ENCODE data around the gene SEC22C. TPM values are rescaled to one million over a fixed set of nuclear protein-coding genes. Genes with fewer than 3 reads are reported as not detected.
"Not testable (repeated sequence)": the region's sequence is repeated elsewhere in the genome, so short reads cannot be mapped to it uniquely, and the experiment has no call there.

The SEC22C gene
- total RNA-seq, 1 donor from 2014 or later, result 66.1 TPM

- peak; percentile 21 for DNase-seq (ENCODE audit: low read depth)
Observed at GRCh38 chr3:42581400-42581708, 413 bp downstream of the SEC22C start.

- DNase-seq (ENCODE audit: low read depth), result not testable (repeated sequence)
Observed at GRCh38 chr3:42579346-42579745, 2.4 kb downstream of the SEC22C start.

- no peak for DNase-seq (ENCODE audit: low read depth)
Observed at GRCh38 chr3:42578054-42578453, 3.7 kb downstream of the SEC22C start.

DNA sequence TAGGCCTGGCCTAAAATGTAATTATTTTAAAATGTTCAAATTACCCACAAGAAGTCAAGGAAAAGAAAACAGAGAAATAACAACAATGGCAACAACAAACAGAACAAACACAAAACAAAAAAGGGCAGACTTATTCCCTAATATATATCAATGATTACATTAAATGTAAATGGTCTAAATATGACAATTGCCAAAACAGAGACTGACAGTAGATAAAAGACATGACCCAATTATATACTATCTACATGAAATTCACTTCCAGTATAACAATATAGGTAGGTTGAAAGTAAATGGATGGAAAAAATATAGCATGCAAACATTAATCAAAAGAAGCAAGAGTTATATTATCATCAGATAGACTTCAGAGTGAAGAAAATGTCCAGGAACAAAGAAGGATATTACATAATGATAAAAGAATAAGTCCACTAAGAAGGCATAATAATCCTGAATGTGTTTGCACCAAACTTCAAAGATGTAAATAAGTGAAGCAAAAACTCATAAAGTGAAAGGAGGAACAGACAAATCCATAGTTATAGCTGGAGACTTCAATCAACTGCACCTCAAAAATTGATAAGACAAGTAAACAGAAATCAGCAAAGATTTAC lies 6.5 kb downstream of the SEC22C start:
- DNase-seq (ENCODE audit: low read depth), result no peak

- DNase-seq (ENCODE audit: low read depth), result peak; percentile 35
Observed at GRCh38 chr3:42572278-42572677, 9.5 kb downstream of the SEC22C start.

DNA sequence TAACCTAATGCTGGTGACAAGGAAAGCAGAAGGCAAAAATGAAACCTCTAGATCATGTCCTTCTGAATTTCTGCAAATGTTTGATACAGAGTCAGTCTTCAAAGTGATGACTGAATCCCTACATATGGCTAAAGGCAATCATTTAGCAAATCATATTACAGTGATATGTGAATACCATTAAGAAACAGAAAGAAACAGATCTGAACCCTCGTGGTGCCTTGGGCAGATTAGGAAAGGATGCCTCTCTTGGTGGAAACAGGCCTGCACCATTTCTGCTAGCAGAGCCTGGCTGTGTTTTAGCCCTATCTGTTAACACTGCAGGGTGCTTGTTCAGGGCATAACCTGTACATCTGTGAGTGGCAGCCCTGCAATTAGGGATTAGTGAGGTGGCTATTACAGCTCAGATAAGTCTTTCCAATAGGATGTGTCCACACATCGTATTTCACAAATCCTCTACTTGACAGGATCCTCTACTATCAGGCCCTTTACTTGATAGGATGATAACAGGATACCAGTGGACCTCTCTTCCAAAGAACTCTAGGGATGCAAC lies 12.1 kb downstream of the SEC22C start:
- DNase-seq (ENCODE audit: low read depth), result no peak

DNA sequence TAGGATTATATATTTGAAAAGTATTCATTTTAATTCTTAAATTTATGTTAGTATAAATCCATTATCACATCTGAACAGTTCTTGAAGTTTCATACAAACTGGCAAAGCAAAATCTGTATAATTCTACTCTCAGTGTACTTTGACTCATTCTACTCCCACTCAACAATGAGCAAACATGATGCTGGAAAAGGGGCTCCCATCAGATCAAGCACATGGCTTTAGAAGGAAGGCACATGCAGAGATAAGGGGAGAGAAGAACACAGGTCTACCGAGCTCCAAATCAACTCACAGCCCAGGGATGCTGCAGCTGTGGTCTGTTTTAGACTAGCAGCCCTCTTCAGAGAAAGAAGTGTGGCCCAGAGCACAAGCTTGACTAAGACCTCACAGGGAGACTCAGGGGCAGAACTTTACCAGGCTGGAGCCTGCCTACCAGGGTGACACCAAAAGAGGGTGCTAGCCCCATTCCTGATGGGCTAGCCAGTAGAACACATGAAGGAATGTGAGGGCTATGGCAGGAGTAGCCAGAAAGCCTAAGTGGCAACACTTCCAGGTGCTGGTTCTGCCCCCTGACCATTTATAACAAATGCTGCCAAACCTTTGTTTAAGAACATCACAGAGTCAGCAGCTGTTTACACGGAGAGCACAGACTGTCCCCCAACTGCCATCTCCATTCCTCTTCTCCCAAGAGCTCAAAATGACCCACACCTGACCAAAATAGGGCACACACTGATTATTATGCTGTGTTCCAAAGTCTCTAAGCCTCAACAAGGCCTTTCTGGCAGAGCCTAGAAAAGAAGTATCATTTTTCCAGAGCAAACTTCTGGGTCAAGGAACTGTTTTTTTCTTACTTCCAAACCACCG lies 19.5 kb downstream of the SEC22C start:
- DNase-seq (ENCODE audit: low read depth), result no peak

DNA sequence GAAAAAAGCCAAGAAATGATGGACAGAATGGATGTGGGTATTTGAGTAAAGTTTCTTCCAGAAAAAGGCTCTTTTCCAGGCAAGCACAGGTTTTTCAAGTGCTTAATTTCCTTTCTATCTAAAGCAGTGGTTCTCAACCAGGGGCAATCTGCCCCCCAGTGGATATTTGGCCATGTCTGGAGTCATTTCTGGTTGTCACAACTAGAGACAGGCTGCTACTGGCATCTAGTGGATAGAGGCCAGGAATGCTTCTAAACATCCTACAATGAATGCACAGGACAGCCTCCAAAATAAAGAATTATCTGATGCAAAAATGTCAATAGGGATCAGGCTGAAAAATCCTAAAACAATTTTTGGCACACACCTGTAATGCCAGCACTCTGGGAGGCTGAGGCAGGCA lies 23.9 kb downstream of the SEC22C start:
- no peak for DNase-seq (ENCODE audit: low read depth)

DNA sequence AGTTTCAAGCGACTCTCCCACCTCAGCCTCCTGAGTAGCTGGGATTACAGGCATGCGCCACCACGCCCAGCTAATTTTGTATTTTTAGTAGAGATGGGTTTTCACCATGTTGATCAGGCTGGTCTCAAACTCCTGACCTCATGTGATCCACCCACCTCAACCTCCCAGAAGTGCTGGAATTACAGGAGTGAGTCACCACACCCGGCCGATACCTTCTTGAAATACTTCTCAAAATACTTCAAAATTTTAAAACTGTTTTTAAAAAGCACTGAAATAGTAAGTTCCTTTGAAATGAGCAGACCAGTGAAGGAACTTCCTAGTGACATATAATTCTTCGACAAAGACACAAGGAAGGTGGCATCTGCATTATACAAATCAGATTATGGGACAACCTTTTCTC lies 24.9 kb downstream of the SEC22C start:
- not testable (repeated sequence) for DNase-seq (ENCODE audit: low read depth)

- peak; percentile 5 for DNase-seq (ENCODE audit: low read depth)
Observed at GRCh38 chr3:42556089-42556632, 25.6 kb downstream of the SEC22C start.

- DNase-seq (ENCODE audit: low read depth), result no peak
Observed at GRCh38 chr3:42552830-42553229, 28.9 kb downstream of the SEC22C start.

GRCh38 chr3:42550250-42550649 lies 31.5 kb downstream of the SEC22C start:
- no peak for DNase-seq (ENCODE audit: low read depth)

DNA sequence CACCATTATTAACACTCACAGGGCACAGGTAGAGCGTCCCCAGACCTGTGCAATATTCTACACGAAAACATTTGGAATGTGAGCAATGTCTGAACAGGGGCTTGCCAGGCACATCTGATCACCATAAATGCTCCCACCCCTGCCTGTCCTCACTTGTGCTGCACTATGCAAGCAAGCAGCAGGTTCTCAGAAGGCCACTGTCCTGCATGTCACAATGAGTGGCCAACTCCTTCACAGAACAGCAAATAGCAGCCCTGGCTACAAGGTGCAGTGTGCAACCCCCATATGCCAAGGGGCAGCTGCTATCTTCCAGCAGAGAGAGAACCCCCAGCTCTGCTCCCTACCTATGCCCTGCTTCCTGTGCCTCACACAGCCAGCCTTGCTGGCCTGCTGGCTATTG lies 32.6 kb downstream of the SEC22C start:
- DNase-seq (ENCODE audit: low read depth), result no peak

GRCh38 chr3:42547401-42547945 lies 34.3 kb downstream of the SEC22C start:
- DNase-seq (ENCODE audit: low read depth), result peak; percentile 18

- DNase-seq (ENCODE audit: low read depth), result no peak
Observed at GRCh38 chr3:42546691-42547213, 35.0 kb downstream of the SEC22C start.

DNA sequence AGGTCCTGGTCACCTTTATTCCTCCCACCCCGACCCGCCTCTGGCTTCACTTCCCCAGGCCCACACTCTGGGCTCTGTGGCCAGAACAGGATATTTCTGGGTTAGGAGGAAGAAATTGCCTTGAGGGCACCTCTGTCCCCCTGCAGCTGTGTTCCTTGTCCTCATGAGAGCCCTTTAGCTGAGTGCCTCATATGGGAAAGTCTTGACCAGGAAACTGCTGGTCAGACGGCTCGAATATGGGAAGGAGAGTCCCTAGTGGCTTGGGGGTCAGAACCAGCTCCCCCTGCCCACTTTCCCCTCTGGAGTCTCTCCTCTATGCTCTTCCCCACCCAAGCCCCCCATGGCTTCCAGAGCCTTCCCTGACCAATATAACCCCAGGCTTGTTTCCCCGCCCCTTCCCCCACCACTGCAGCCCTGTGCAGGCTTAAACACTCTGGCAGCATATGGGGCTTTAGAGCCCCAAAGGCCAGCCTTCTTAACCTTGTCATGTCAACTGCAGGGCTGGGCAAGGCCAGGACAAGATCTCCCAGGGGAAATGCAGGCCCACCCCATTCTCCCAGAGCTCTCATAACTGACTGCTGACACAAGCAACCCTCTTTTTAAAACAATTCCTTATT lies 36.4 kb downstream of the SEC22C start:
- no peak for DNase-seq (ENCODE audit: low read depth)

- DNase-seq (ENCODE audit: low read depth), result no peak
Observed at GRCh38 chr3:42544492-42545283, 37.1 kb downstream of the SEC22C start.

- DNase-seq (ENCODE audit: low read depth), result no peak
Observed at GRCh38 chr3:42541079-42541478, 40.7 kb downstream of the SEC22C start.

- peak; percentile 20 for DNase-seq (ENCODE audit: low read depth)
Observed at GRCh38 chr3:42539871-42540714, 41.7 kb downstream of the SEC22C start.

GRCh38 chr3:42537350-42537749 lies 44.4 kb downstream of the SEC22C start:
- no peak for DNase-seq (ENCODE audit: low read depth)
